IPS-15b (cell line): ENCODE data around the gene MAGI1.

Source experiments
- H3K27me3 ChIP-seq: one replicate; pipeline ENCODE4 v1.6.1; 2013; ENCODE audit warnings: low read length; ENCODE audit not compliant: control insufficient read depth, insufficient read depth
- H3K36me3 ChIP-seq: one replicate; pipeline ENCODE4 v1.6.1; 2013; ENCODE audit warnings: low read length; ENCODE audit not compliant: control insufficient read depth, insufficient read depth
- H3K4me1 ChIP-seq: one replicate; pipeline ENCODE4 v1.6.1; 2013; ENCODE audit warnings: mild to moderate bottlenecking, low read length; ENCODE audit not compliant: control insufficient read depth, insufficient read depth
- H3K4me3 ChIP-seq: one replicate; pipeline ENCODE4 v1.5.1; 2013; ENCODE audit warnings: low read depth, low read length
- H3K9ac ChIP-seq: one replicate; pipeline ENCODE4 v1.6.1; 2013; ENCODE audit warnings: low read depth, mild to moderate bottlenecking, low read length
- H3K9me3 ChIP-seq: one replicate; pipeline ENCODE4 v1.6.1; 2013; ENCODE audit warnings: mild to moderate bottlenecking, low read length; ENCODE audit not compliant: control insufficient read depth, insufficient read depth

Gene MAGI1

DNA sequence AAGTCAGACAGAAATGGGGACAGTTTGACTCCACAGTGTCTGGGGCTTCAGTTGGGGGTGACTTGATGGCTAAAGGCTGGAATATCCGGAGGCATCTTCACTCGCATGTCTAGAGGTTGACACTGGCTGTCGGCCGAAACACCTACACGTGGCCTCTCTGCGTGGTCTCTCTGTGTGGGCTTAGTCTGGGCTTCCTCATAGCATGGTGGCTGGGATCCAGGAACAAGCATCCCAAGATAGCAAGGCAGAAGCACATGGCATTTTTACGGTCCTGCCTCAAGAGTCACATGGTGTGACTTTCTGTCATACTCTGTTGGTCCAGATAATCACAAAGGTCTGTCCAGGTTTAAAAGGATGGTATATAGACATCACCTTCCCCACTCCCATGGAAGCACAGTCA lies 34.5 kb downstream of the MAGI1 start:
- H3K9ac ChIP-seq = no peak overlapping the region
- peaks cover 3% of the 10 kb centered on the region for H3K4me1 ChIP-seq
- H3K9me3 ChIP-seq = no peaks in the 10 kb centered on the region
- H3K4me3 ChIP-seq = no peak overlapping the region
- H3K36me3 ChIP-seq = no peaks in the 10 kb centered on the region
- H3K27me3 ChIP-seq = no peaks in the 10 kb centered on the region

DNA sequence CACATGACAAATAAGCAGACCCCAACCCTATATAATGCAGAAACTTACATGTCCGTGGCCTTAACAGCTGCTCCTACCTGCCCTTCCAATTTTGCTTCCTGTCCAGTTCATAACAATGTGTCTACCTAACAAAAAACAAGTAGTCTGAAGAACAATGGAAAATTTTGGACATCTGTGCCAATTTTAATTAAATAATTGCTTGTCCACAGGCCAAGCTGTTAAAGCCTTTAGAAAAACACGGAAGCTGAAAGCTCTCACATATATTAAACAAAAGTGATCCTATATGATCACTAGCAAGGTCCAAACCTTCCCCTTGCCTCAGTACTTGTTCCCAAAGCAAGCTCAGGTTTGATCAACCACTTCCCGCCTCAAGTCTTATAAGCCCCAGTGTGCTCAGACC lies 37.1 kb downstream of the MAGI1 start:
- H3K4me1 ChIP-seq = peaks cover 3% of the 10 kb centered on the region
- no peak overlapping the region for H3K9ac ChIP-seq
- H3K27me3 ChIP-seq = no peaks in the 10 kb centered on the region
- H3K9me3 ChIP-seq = no peaks in the 10 kb centered on the region
- H3K36me3 ChIP-seq = no peaks in the 10 kb centered on the region
- H3K4me3 ChIP-seq = no peak overlapping the region

DNA sequence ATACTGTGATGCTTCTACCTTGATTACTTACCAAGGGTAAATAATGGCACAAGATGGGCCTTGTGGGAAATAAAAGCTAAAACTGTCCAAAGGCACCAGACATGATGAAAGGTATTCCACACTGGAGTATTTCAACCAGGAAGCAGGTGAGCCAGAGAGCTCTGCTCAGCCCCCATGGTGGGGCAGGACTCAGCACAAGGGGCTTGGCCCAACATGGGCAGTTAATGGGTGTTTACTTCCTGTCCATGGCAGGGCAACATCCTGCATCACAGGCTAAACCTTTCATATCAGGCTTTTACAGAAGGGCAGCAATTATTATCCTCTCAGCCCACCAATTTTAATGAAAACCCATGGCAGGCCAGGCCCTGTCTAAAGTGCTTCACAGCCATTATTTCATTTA lies 38.2 kb downstream of the MAGI1 start:
- H3K36me3 ChIP-seq = no peaks in the 10 kb centered on the region
- H3K9me3 ChIP-seq = no peaks in the 10 kb centered on the region
- no peak overlapping the region for H3K4me3 ChIP-seq
- no peak overlapping the region for H3K9ac ChIP-seq
- no peaks in the 10 kb centered on the region for H3K27me3 ChIP-seq
- H3K4me1 ChIP-seq = peaks cover 3% of the 10 kb centered on the region

DNA sequence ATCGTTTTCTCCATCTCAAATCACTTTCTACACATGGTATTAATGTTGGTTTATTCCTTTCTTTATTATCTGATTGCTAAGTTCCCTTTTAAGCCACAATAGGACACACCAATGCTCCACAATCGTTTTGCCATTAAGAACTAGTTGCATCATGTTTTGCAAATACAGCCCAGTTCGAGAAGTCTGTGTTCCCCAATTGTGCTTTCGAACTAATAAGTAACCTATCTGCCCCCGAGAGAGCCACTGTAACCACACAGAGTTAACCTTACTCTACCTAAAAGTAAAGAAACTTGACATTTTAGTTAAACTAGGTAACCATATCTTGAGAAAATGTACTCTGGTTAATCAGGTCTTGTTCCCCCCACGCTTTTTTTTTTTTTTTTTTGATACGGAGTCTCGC lies 39.1 kb downstream of the MAGI1 start:
- H3K9ac ChIP-seq = no peak overlapping the region
- no peaks in the 10 kb centered on the region for H3K9me3 ChIP-seq
- no peaks in the 10 kb centered on the region for H3K36me3 ChIP-seq
- no peak overlapping the region for H3K4me3 ChIP-seq
- peaks cover 8% of the 10 kb centered on the region for H3K4me1 ChIP-seq
- no peaks in the 10 kb centered on the region for H3K27me3 ChIP-seq

DNA sequence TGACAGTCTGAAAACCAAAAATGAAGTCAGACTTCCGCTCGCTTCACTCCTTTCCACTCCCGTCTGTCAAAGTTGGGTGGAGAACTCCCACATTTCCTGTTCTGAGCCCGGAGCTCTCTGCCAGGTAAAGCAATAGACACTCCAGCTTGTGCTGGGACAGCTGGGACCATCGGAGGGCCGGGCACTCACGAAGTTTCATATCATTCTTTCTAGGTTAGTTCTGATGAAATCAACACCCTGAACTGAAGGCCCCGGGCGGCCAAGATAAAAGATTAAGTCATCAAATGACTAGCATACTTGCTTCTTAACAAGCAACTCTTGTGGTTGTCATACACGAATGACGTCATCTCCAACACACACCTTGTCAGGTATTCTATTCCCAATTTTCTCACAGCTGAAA lies 42.1 kb downstream of the MAGI1 start:
- no peak overlapping the region for H3K9ac ChIP-seq
- no peaks in the 10 kb centered on the region for H3K36me3 ChIP-seq
- H3K4me3 ChIP-seq = no peak overlapping the region
- H3K9me3 ChIP-seq = no peaks in the 10 kb centered on the region
- H3K27me3 ChIP-seq = no peaks in the 10 kb centered on the region
- peaks cover 10% of the 10 kb centered on the region for H3K4me1 ChIP-seq

DNA sequence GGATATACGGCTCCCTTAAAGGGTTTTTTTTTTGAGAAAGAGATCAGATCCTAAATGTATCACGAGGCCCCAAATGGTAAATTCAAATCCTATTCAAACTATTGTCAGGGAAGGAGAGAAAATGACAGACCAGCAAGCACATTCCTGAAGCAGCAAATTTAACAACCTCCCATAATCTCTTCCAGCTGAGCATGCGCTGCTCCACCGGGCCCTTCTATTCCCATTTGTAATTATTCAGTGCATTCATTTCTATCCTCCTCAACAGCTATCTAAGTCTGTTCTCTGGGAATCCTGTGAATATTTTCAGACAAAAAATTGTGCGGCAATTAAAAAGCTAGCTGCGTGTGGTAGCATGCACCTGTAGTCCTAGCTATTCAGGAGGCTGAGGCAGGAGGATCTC lies 43.2 kb downstream of the MAGI1 start:
- Histone ChIP-seq H3K4me3 (no peak overlapping the region), H3K27me3 (no peaks in the 10 kb centered on the region), H3K9ac (no peak overlapping the region), H3K4me1 (peaks cover 10% of the 10 kb centered on the region), H3K9me3 (no peaks in the 10 kb centered on the region), H3K36me3 (no peaks in the 10 kb centered on the region)

DNA sequence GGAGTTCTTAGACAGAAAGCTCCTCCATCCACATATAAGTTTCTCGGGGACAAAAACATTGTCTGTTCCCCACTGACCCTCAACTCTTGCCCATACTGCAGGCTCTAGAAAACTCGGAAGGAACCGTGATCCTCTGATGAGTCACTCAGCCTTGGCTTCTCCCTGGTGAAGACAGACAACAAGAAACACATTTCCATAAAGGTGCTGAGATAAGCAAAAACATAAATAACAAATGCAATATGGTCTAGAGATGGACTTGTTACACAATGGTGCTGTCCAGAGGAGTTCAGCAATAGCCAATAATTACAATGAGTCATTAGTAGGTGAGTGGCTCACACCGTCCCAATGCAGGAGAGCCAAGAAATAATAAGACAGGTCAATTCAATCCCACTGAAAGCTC lies 43.7 kb downstream of the MAGI1 start:
- Histone ChIP-seq H3K4me1 (peaks cover 7% of the 10 kb centered on the region), H3K9ac (no peak overlapping the region), H3K4me3 (no peak overlapping the region), H3K27me3 (no peaks in the 10 kb centered on the region), H3K36me3 (no peaks in the 10 kb centered on the region), H3K9me3 (no peaks in the 10 kb centered on the region)

DNA sequence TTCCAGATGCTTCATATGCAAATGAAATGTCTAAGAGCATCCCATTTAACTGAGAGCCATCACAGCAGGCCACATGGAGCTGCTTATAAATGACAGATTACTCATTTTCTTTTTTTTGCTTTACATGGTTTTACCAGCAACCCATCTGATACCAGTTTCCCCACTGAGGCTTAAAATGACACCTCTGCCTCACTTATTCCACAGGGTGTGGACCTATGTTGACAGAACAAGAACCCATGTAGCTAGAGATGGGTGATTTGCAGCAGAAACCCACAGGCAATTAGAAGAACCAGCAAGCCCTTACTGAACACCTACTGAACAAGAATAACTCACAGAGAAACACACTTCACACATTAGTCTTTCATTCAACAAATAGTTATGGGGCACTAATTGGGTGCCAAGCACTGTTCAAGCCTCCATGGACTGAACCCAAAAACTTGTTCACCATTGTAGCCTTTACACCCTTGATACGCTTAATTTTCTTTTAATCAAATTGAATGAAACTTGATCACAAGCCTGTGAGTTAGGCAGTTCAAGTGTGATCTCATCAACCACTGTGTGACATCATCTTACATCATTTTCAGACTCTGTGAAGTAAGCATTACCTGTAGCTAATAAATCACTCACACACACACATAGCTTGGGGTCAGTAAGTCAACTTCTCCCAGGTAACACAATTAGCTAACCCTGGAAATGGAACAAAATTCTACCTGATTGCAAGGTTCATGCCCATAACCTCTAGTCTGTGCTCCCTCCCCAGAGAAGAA lies 45.4 kb downstream of the MAGI1 start:
- H3K9me3 ChIP-seq = no peaks in the 10 kb centered on the region
- H3K36me3 ChIP-seq = no peaks in the 10 kb centered on the region
- H3K4me1 ChIP-seq = peaks cover 7% of the 10 kb centered on the region
- H3K4me3 ChIP-seq = no peak overlapping the region
- no peak overlapping the region for H3K9ac ChIP-seq
- no peaks in the 10 kb centered on the region for H3K27me3 ChIP-seq

DNA sequence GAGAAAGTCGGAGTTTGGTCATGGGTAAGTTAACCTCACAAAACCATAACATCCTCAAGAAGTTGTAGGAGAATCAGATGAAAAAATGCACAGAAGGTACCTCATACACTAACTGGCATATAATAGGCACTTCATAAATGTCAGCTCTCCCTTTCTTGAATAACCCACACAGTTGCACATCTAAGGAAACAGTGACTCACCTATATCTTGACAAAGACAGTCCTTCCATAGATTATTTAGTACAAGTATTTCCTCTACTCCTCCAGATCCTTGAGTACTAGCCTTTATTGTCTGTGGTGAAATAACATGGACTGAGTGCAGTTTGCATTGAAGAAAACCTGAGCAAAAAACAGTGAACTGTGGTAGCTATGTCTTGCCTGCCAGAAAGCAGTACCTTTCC lies 46.6 kb downstream of the MAGI1 start:
- no peaks in the 10 kb centered on the region for H3K9me3 ChIP-seq
- H3K4me1 ChIP-seq = peaks cover 7% of the 10 kb centered on the region
- H3K9ac ChIP-seq = no peak overlapping the region
- H3K27me3 ChIP-seq = no peaks in the 10 kb centered on the region
- no peaks in the 10 kb centered on the region for H3K36me3 ChIP-seq
- no peak overlapping the region for H3K4me3 ChIP-seq

DNA sequence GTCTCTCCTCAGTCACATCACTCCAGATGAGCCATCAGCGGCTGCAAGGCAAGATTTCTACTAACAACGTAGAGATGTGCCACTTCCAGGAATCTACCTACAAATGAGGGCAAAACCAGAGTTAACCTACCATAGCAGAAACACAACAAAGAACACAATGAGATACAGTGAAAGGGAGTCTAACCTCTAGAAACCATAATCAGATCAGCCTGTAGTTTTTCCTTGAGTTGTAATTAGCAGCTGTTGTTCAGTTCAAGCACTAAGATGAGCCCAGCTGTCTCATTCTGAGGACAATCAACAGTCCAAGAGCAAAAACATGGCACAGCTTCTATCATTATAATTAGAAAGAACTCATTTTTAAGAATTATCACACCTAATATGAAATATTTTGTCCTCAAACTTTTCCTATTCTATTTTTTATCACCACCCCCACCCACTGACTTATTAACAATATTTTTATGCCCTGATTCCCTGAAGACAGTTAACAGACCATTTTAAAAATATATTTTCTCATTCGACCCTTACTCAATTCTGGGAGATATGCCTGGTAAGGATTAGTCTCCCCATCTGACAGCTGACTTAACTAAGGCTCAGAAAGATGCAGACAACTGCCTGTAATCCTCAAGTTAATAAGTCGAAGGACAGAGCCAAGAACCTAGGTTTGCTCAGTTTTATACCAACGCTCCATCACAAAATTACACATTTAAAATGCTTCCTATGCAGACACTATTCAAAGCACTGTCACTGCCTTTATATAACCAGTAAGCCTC lies 50.1 kb downstream of the MAGI1 start:
- H3K4me3 ChIP-seq = no peak overlapping the region
- H3K9me3 ChIP-seq = no peaks in the 10 kb centered on the region
- no peak overlapping the region for H3K9ac ChIP-seq
- no peaks in the 10 kb centered on the region for H3K36me3 ChIP-seq
- H3K27me3 ChIP-seq = no peaks in the 10 kb centered on the region
- peaks cover 5% of the 10 kb centered on the region for H3K4me1 ChIP-seq

DNA sequence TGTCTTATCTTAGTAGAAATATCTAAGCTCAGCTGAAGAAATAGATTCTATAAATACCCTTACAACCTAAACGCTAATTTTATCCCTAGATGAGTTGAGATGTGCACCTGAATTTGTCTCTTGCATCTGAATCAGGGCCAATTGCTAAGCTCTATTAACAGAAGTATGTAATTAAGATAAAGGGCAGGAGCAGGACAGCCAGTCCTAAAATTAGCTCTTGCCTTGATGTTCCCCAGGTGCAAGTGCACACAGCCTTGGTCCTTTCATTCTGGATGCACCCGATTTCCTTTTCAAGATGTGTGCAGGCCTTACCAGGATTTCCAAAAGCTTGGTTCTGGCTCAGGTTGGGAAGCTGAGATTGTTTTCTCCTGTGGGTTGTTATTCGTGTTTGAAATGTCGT lies 52.4 kb downstream of the MAGI1 start:
- H3K4me1 ChIP-seq = peaks cover 5% of the 10 kb centered on the region
- no peaks in the 10 kb centered on the region for H3K27me3 ChIP-seq
- no peaks in the 10 kb centered on the region for H3K36me3 ChIP-seq
- H3K4me3 ChIP-seq = no peak overlapping the region
- H3K9ac ChIP-seq = no peak overlapping the region
- no peaks in the 10 kb centered on the region for H3K9me3 ChIP-seq

DNA sequence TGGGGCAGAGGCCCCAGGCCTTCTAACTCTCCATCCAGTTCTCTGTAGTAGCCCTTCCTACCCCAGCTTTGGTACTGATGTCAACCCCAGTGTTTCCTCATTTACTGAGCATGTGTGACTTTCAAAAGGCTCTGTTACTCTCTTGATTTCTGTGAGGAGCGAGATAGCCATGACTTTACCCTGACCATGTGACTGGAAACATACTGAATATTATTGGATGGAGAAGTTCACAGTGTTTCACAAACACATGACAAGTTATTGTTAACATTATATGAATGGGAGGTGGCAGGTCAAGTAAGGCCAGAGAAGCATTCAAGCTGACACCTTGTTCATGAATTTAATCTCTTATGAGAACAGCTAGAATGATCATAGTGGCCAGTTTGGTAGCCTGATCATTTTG lies 53.7 kb downstream of the MAGI1 start:
- no peaks in the 10 kb centered on the region for H3K9me3 ChIP-seq
- peaks cover 5% of the 10 kb centered on the region for H3K4me1 ChIP-seq
- no peak overlapping the region for H3K4me3 ChIP-seq
- no peak overlapping the region for H3K9ac ChIP-seq
- no peaks in the 10 kb centered on the region for H3K36me3 ChIP-seq
- no peaks in the 10 kb centered on the region for H3K27me3 ChIP-seq
